ENCODE measurements around the gene SPATA3. TPM values are rescaled to one million over a fixed set of nuclear protein-coding genes. Genes with fewer than 3 reads are reported as not detected.

SPATA3 gene
- total RNA-seq, 2 donors from 2014 or later, result not detected

DNA sequence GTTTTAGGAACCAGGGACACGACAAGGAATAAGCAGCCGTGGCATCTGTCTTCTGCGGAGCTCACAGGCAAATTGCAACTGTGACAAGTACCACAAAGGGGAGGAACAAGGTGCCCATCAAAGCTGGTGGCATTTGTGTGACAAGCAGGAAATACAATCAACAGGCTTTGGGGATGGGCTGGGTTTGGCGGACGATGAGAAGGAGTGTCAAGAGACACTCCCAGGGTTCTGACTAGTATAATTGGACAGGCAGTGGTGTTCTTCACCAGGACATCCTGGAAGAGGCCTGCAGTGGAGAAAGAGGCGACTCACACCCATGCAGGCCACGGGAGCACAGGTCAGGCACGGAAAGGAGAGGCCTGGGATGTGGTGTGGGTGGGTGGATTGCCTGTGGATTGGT, 14.2 kb upstream of the SPATA3 start:
- no peak for TF ChIP-seq POLR2A (IDR thresholded peaks at IDR 0.05)
- TF ChIP-seq, protein P1, sequence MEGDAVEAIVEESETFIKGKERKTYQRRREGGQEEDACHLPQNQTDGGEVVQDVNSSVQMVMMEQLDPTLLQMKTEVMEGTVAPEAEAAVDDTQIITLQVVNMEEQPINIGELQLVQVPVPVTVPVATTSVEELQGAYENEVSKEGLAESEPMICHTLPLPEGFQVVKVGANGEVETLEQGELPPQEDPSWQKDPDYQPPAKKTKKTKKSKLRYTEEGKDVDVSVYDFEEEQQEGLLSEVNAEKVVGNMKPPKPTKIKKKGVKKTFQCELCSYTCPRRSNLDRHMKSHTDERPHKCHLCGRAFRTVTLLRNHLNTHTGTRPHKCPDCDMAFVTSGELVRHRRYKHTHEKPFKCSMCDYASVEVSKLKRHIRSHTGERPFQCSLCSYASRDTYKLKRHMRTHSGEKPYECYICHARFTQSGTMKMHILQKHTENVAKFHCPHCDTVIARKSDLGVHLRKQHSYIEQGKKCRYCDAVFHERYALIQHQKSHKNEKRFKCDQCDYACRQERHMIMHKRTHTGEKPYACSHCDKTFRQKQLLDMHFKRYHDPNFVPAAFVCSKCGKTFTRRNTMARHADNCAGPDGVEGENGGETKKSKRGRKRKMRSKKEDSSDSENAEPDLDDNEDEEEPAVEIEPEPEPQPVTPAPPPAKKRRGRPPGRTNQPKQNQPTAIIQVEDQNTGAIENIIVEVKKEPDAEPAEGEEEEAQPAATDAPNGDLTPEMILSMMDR (IDR thresholded peaks at IDR 0.05), result no peak
- WGBS, 2 donors, result 71 to 77% methylated on average over 8 of the region's 8 CpGs
- ATAC-seq (no peak), DNase-seq (no peak)
- Histone ChIP-seq H3K36me3 (replicated peaks in 1 of 2; ENCODE audit: insufficient read depth in 1 of 2, low read depth in 2 of 2) (no peaks in the 10 kb centered on the region), H3K4me3 (no peak overlapping the region), H3K27me3 (no peaks in the 10 kb centered on the region), H3K9me3 (no peaks in the 10 kb centered on the region), H3K27ac (no peak overlapping the region), H3K4me1 (peaks cover 1% of the 10 kb centered on the region)
- intact Hi-C loops (cut with DNase I), result no loop called here

DNA sequence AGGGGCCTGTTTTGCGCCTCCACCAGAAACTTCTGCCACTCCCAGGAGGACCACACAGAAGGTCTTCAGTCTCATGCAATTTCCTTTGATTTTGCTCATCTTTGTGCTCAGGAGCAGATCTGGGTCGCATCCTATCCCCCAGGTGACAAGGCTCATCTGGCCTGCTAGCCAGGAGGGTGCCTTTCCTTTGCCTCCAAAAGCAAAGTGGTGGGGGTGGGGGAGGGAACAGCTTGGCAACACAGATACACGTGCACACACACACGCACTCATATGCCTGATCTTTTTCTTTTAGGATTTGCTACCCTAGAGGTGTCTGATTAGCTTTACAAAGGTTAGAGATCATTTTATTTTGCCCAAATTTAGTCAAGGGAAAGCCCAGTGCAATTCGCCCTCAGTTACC, 13.8 kb upstream of the SPATA3 start:
- H3K27ac ChIP-seq, result no peak overlapping the region
- WGBS, 2 donors, result 79 to 81% methylated on average over 5 of the region's 5 CpGs
- H3K4me1 ChIP-seq, result peaks cover 6% of the 10 kb centered on the region
- H3K27me3 ChIP-seq, result no peaks in the 10 kb centered on the region
- no peak for TF ChIP-seq POLR2A (IDR thresholded peaks at IDR 0.05)
- TF ChIP-seq, protein P1 (IDR thresholded peaks at IDR 0.05), result no peak
- no peaks in the 10 kb centered on the region for H3K36me3 ChIP-seq (replicated peaks in 1 of 2; ENCODE audit: insufficient read depth in 1 of 2, low read depth in 2 of 2)
- H3K4me3 ChIP-seq, result no peak overlapping the region
- intact Hi-C loops (cut with DNase I), result no loop called here
- ATAC-seq, result no peak
- DNase-seq, result no peak
- H3K9me3 ChIP-seq, result no peaks in the 10 kb centered on the region

DNA sequence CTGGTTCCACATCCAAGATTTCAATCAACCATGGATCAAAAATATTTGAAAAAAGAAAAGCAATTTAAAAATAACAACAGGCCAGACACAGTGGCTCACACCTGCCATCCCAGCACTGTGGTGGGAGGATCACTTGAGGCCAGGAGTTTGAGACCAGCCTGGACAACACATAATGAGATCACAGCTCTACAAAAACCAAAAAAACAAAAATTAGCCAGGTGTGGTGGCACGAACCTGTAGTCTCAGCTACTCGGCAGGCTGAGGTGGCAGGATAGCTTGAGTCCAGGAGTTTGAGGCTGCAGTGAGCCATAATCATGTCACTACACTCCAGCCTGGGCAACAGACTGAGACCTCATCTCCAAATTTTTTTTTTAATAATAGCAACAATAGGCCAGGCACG, 13.4 kb upstream of the SPATA3 start:
- Histone ChIP-seq H3K27me3 (no peaks in the 10 kb centered on the region), H3K4me3 (no peak overlapping the region), H3K9me3 (no peaks in the 10 kb centered on the region), H3K36me3 (replicated peaks in 1 of 2; ENCODE audit: insufficient read depth in 1 of 2, low read depth in 2 of 2) (no peaks in the 10 kb centered on the region), H3K27ac (no peak overlapping the region), H3K4me1 (peaks cover 6% of the 10 kb centered on the region)
- DNase-seq (no peak), ATAC-seq (no peak)
- intact Hi-C loops (cut with DNase I), result no loop called here
- WGBS, 2 donors, result 64 to 79% methylated on average over 3 of the region's 3 CpGs
- no peak for TF ChIP-seq POLR2A (IDR thresholded peaks at IDR 0.05)
- TF ChIP-seq, protein P1 (IDR thresholded peaks at IDR 0.05), result no peak

DNA sequence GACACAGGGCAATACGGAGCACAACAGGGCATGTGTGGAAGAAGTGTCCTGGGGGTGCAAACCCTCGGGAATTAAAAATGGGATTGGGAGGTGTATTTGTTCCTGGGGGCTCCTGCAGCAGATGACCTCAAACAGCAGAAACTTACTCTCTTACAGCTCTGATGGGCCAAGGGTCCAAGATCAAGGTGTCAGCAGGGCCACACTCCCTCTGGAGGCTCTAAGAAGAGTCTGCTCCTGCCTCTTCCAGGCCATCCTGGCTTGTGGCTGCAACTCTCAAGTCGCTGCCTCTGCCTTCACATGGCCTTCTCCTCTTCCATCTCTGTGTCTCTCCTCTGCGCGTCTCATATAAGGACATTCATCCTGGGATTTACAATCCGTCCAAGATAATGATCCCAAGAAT, 12.4 kb upstream of the SPATA3 start:
- no peaks in the 10 kb centered on the region for H3K36me3 ChIP-seq (replicated peaks in 1 of 2; ENCODE audit: insufficient read depth in 1 of 2, low read depth in 2 of 2)
- no peak overlapping the region for H3K4me3 ChIP-seq
- TF ChIP-seq POLR2A (IDR thresholded peaks at IDR 0.05), result no peak
- TF ChIP-seq, protein P1 (IDR thresholded peaks at IDR 0.05), result no peak
- H3K27ac ChIP-seq, result no peak overlapping the region
- 74 to 86% methylated on average over 6 of the region's 6 CpGs for WGBS, 2 donors
- peaks cover 6% of the 10 kb centered on the region for H3K4me1 ChIP-seq
- intact Hi-C loops (cut with DNase I), result no loop called here
- ATAC-seq (no peak), DNase-seq (no peak)
- no peaks in the 10 kb centered on the region for H3K9me3 ChIP-seq
- H3K27me3 ChIP-seq, result no peaks in the 10 kb centered on the region

DNA sequence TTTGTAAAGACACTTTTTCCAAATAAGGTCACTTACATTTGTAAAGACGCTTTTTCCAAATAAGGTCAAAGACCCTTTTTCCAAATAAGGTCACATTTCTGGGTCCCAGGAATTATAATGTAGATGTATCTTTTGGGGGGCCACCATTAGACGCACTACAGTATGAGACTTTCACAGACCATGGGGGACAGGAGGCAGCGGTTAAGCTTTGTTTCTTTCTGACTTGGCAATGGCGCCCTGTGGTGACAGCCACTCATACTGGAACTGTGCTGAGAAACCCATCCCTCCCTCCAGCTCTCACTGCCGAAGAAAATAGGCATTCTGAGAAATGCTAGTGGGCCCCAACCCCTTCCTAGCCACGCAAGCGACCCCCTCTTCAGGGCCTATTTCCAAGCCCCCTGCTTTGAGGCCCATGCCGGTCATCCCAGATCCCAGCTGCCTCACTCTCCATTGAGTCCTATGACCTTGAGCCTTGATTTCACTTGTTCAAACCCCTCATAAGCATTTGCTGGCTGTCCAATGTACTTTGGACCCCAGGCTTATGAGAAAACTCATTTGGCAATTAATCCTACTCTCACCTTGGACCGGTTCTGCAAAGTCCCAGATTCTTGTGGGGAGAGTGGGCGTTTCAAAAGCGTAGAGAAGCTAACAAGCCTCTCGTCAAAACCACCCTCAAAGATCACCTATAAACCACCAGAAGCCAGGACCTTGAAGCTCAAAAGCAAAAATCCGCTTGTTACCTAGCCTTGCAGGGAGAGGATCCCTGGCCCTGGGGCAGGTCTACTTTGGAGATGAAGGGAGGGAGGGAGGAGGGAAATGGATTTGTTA, 11.3 kb upstream of the SPATA3 start:
- intact Hi-C loops (cut with DNase I), result loop anchor here (5.0 kb wide), 1 partner anchor 157 kb away; no protein-coding TSS in a partner anchor
- H3K4me1 ChIP-seq, result peaks cover 6% of the 10 kb centered on the region
- ATAC-seq (no peak), DNase-seq (no peak)
- H3K4me3 ChIP-seq, result no peak overlapping the region
- WGBS, 2 donors, result 75 to 81% methylated on average over 12 to 13 of the region's 13 CpGs
- TF ChIP-seq POLR2A (IDR thresholded peaks at IDR 0.05), result no peak
- TF ChIP-seq, protein P1 (IDR thresholded peaks at IDR 0.05), result no peak
- H3K27me3 ChIP-seq, result no peaks in the 10 kb centered on the region
- H3K36me3 ChIP-seq (replicated peaks in 1 of 2; ENCODE audit: insufficient read depth in 1 of 2, low read depth in 2 of 2), result no peaks in the 10 kb centered on the region
- H3K27ac ChIP-seq, result no peak overlapping the region
- H3K9me3 ChIP-seq, result no peaks in the 10 kb centered on the region
